ENCODE measurements around the gene TTC21A. TPM values are rescaled to one million over a fixed set of nuclear protein-coding genes. Genes with fewer than 3 reads are reported as not detected.
A peak's percentile ranks its signal among the peaks of the same experiment; 100 is the strongest.

The TTC21A gene
- total RNA-seq, 1 experiment from 2014 or later, result 5.6 TPM

- Histone ChIP-seq H3K4me2 (ENCODE audit: low read length) (peak overlapping the region; percentile 92), H3K36me3 (ENCODE audit: control insufficient read depth in 1 of 2, insufficient read depth in 2 of 2, low read length in 2 of 2) (peaks cover 2 to 3% of the 10 kb centered on the region in 2 experiments; a peak in 2 of 4 replicates), H3K9me3 (ENCODE audit: control insufficient read depth in 1 of 2, insufficient read depth in 1 of 2, low read depth in 1 of 2, low read length in 2 of 2) (no peaks in the 10 kb centered on the region), H3K9ac (ENCODE audit: low read length) (no peak overlapping the region), H3K79me2 (ENCODE audit: insufficient read depth, low read length) (peaks cover 19% of the 10 kb centered on the region; the same call in 1 of the 2 replicates), H3K9me2 (ENCODE audit: insufficient read depth) (no peaks in the 10 kb centered on the region), H4K20me1 (ENCODE audit: insufficient read depth) (no peaks in the 10 kb centered on the region), H3K4me1 (ENCODE audit: control insufficient read depth in 1 of 2, insufficient read depth in 2 of 2, low read length in 2 of 2) (peaks cover 16 to 23% of the 10 kb centered on the region in 2 experiments), H3K27ac (ENCODE audit: low read depth, low read length) (no peak overlapping the region), H3K4me3 (replicated peaks in 1 of 2; ENCODE audit: low read depth in 1 of 2, low read length in 2 of 2) (no peak overlapping the region), H2AFZ (ENCODE audit: low read depth, low read length, poor library complexity, severe bottlenecking) (no peak overlapping the region), H3K27me3 (ENCODE audit: insufficient read depth, low read length) (no peaks in the 10 kb centered on the region)
- ATAC-seq (no peak), DNase-seq (ENCODE audit: low read depth, low spot score) (no peak)
- intact Hi-C loops (cut with micrococcal nuclease), result loop anchor here (5.0 kb wide), 1 partner anchor 77 kb away; no protein-coding TSS in a partner anchor
- ChIA-PET POLR2A (interaction anchor here (0.9 kb wide), 1 partner anchor 12 kb away, joined by 3 read pairs; no protein-coding TSS in a partner anchor), RAD21 (ENCODE audit: low non-redundant PET in 1 of 2, low total read pairs in 2 of 2, uncharacterized antibody in 2 of 2, unreplicated experiment in 2 of 2) (interaction anchor here in 1 of 2 experiments (1.9 kb wide), 1 partner anchor 183 kb away, joined by 5 read pairs; no protein-coding TSS in a partner anchor), CTCF (interaction anchor here (1.1 kb wide), 1 partner anchor 183 kb away, joined by 4 read pairs; no protein-coding TSS in a partner anchor)
- no TSS peak for BruUV-seq (replicated peaks)
- TF ChIP-seq EZH2 (IDR thresholded peaks at IDR 0.05), result no peak
- TF ChIP-seq CTCF (IDR thresholded peaks at IDR 0.05 in 2 of 3, conservative IDR thresholded peaks at IDR 0.05 in 1 of 3; ENCODE audit: borderline replicate concordance in 1 of 3, insufficient read depth in 1 of 3, low read depth in 2 of 3, low read length in 2 of 3), result no peak
- no peak for TF ChIP-seq CEBPB (IDR thresholded peaks at IDR 0.05; ENCODE audit: low read depth)
- TF ChIP-seq MAX (IDR thresholded peaks at IDR 0.05), result no peak
- TF ChIP-seq TCF7L2 (IDR thresholded peaks at IDR 0.05; ENCODE audit: borderline replicate concordance, extremely low read depth, insufficient read depth, insufficient read length), result no peak
- no peak for TF ChIP-seq ZFX (IDR thresholded peaks at IDR 0.05)
- TF ChIP-seq POLR2A (IDR thresholded peaks at IDR 0.05; ENCODE audit: borderline replicate concordance, extremely low read depth, insufficient read depth, insufficient read length), result no peak
- TF ChIP-seq YY1 (IDR thresholded peaks at IDR 0.05; ENCODE audit: extremely low read depth, insufficient replicate concordance, low read depth, low read length), result no peak
- no peak for TF ChIP-seq RAD21 (IDR thresholded peaks at IDR 0.05; ENCODE audit: low read depth)
- TF ChIP-seq SP1 (IDR thresholded peaks at IDR 0.05; ENCODE audit: low read depth), result no peak
- TF ChIP-seq JUND (IDR thresholded peaks at IDR 0.05), result no peak
- TF ChIP-seq SIN3A (IDR thresholded peaks at IDR 0.05; ENCODE audit: low read depth), result no peak
- no peak for TF ChIP-seq EGR1 (IDR thresholded peaks at IDR 0.05; ENCODE audit: low read depth)
- no peak for TF ChIP-seq FOSL1 (IDR thresholded peaks at IDR 0.05; ENCODE audit: low read depth)
Observed at GRCh38 chr3:39104961-39105686, 2.4 kb upstream of the TTC21A start.

Measured in HCT116 (cell line).